BLaER1 treated with 17β-estradiol and CSF1 and Interleukin-3, amounts not matched to agents 10 nM and 100 nM (cell line): ENCODE results near the gene CEBPG.
A peak's percentile ranks its signal among the peaks of the same experiment; 100 is the strongest.

Source experiments
- H3K27ac ChIP-seq, 11 experiments: shearing (Covaris generic); formaldehyde crosslinking; 2 replicates each; pipeline ENCODE4 v1.8.1; 2022
- H3K27me3 ChIP-seq, 11 experiments: shearing (Covaris generic); formaldehyde crosslinking; 2 replicates each; pipeline ENCODE4 v1.8.1; 2022
- H3K36me3 ChIP-seq, 11 experiments: shearing (Covaris generic); formaldehyde crosslinking; 2 replicates each; pipeline ENCODE4 v1.8.1; 2022
- H3K4me1 ChIP-seq, 10 experiments: shearing (Covaris generic); formaldehyde crosslinking; 2 replicates each; pipeline ENCODE4 v1.8.1; 2022
- H3K4me2 ChIP-seq, 11 experiments: shearing (Covaris generic); formaldehyde crosslinking; 2 replicates each; pipeline ENCODE4 v1.8.1; 2022
- H3K4me3 ChIP-seq, 10 experiments: shearing (Covaris generic); formaldehyde crosslinking; 2 replicates each; pipeline ENCODE4 v1.8.1; 2022
- H3K9ac ChIP-seq, 11 experiments: shearing (Covaris generic); formaldehyde crosslinking; 2 replicates each; pipeline ENCODE4 v1.8.1; 2022
- H3K9me3 ChIP-seq, 11 experiments: shearing (Covaris generic); formaldehyde crosslinking; replicated peaks in 1 of 11; 2 replicates each; pipeline ENCODE4 v1.8.1; 2022
- H4K20me1 ChIP-seq, 11 experiments: shearing (Covaris generic); formaldehyde crosslinking; 2 replicates each; pipeline ENCODE4 v1.8.1; 2022
- Cebpa-rat ChIP-seq, 11 experiments: shearing (Covaris generic); IDR thresholded peaks; 2 replicates each; pipeline ENCODE4 v1.8.1; 2022

Gene CEBPG

GRCh38 chr19:33382982-33383381 is 9.5 kb downstream of the CEBPG start:
- TF ChIP-seq Cebpa-rat (IDR thresholded peaks at IDR 0.05): no peak
- Histone ChIP-seq H3K4me1 (peaks cover 26 to 46% (median 35%) of the 10 kb centered on the region in 10 experiments), H4K20me1 (peaks cover 94 to 100% (median 100%) of the 10 kb centered on the region in 11 experiments), H3K9ac (no peak overlapping the region), H3K4me3 (no peak overlapping the region), H3K4me2 (no peak overlapping the region), H3K9me3 (no peaks in the 10 kb centered on the region), H3K27ac (no peak overlapping the region), H3K27me3 (no peaks in the 10 kb centered on the region), H3K36me3 (peaks cover 67 to 98% (median 90%) of the 10 kb centered on the region in 11 experiments)

DNA sequence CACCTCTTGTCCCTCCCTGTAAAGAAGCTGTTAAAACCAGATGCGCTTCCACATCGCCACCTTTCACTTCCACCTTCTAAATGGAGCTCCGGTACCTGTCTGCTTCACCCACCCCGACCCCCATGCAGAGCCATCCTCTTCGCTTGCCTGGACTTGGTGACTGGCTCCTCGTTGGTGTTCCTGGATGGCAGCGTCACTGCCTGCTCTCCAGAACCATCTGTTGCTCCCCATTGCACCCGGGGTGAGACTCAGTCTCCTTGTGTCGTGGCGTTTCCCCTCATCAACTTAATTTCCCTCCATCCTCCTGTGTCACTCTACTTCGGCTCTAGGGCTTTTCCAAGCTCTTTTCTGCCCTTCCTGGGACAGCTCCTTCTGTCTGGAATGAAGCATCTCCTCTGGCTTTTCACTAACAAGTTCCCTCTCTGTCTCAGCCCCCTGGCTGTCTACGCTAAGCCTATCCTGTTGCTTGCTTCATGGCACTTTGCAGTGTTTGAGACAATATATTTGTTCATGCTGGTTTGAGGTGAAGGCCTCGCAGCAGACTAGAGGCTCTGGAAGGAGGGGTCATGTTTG is 10.3 kb downstream of the CEBPG start:
- Histone ChIP-seq H4K20me1 (peaks cover 94 to 100% (median 100%) of the 10 kb centered on the region in 11 experiments), H3K4me2 (no peak overlapping the region), H3K27me3 (no peaks in the 10 kb centered on the region), H3K4me3 (no peak overlapping the region), H3K9me3 (no peaks in the 10 kb centered on the region), H3K4me1 (peaks cover 27 to 46% (median 36%) of the 10 kb centered on the region in 10 experiments), H3K27ac (no peak overlapping the region), H3K36me3 (peaks cover 67 to 98% (median 86%) of the 10 kb centered on the region in 11 experiments), H3K9ac (no peak overlapping the region)
- no peak for TF ChIP-seq Cebpa-rat (IDR thresholded peaks at IDR 0.05)

DNA sequence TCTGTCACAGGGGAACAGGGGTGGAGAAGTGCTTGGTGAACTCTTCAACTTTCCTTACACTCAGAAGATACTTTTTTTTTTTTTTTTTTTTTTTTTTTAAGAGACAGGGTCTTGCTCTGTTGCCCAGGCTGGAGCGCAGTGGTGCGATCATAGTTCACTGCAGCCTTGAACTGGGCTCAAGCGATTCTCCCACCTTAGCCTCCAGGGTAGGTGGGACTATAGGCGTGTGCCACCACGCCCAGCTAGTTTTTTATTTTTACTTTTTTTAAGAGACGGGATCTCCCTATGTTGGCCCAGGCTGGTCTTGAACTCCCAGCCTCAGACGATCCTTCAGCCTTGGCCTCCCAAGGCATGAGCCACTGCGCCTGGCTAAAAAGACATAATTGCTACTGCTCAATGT is 11.5 kb downstream of the CEBPG start:
- Histone ChIP-seq H3K27me3 (no peaks in the 10 kb centered on the region), H3K9ac (no peak overlapping the region), H3K9me3 (no peaks in the 10 kb centered on the region), H3K27ac (no peak overlapping the region), H4K20me1 (peaks cover 94 to 100% (median 100%) of the 10 kb centered on the region in 11 experiments), H3K4me3 (no peak overlapping the region), H3K4me1 (peaks cover 29 to 57% (median 47%) of the 10 kb centered on the region in 10 experiments), H3K36me3 (peaks cover 55 to 96% (median 77%) of the 10 kb centered on the region in 11 experiments), H3K4me2 (no peak overlapping the region)
- TF ChIP-seq Cebpa-rat (IDR thresholded peaks at IDR 0.05): no peak

GRCh38 chr19:33385956-33386355 is 12.4 kb downstream of the CEBPG start:
- Histone ChIP-seq H3K9ac (no peak overlapping the region), H3K36me3 (peaks cover 49 to 86% (median 67%) of the 10 kb centered on the region in 11 experiments), H3K27ac (no peak overlapping the region), H3K9me3 (no peaks in the 10 kb centered on the region), H3K27me3 (no peaks in the 10 kb centered on the region), H3K4me2 (0 out of 22 replicates have a peak overlapping the region, but pooled peaks of 3 of the 11 experiments have one; percentile 13 to 30 (median 27)), H3K4me1 (peaks cover 34 to 66% (median 56%) of the 10 kb centered on the region in 10 experiments), H3K4me3 (no peak overlapping the region), H4K20me1 (peaks cover 99 to 100% (median 100%) of the 10 kb centered on the region in 11 experiments)
- no peak for TF ChIP-seq Cebpa-rat (IDR thresholded peaks at IDR 0.05)

GRCh38 chr19:33386361-33386858 is 12.9 kb downstream of the CEBPG start:
- TF ChIP-seq Cebpa-rat (IDR thresholded peaks at IDR 0.05): no peak
- Histone ChIP-seq H3K36me3 (peaks cover 45 to 84% (median 63%) of the 10 kb centered on the region in 11 experiments), H3K9ac (no peak overlapping the region; a peak in 1 of 22 replicates)

GRCh38 chr19:33387351-33388230 is 14.1 kb downstream of the CEBPG start:
- peak overlapping the region in 1 of 11 experiments; percentile 36; a peak in 1 of 22 replicates for H3K27ac ChIP-seq
- H3K9ac ChIP-seq: peak overlapping the region in 8 of 11 experiments; percentile 27 to 62 (median 50); a peak in 13 of 22 replicates
- H3K36me3 ChIP-seq: peaks cover 34 to 73% (median 51%) of the 10 kb centered on the region in 11 experiments
- H3K4me1 ChIP-seq: peaks cover 28 to 69% (median 55%) of the 10 kb centered on the region in 10 experiments
- peaks cover 83 to 100% (median 99%) of the 10 kb centered on the region in 11 experiments for H4K20me1 ChIP-seq
- TF ChIP-seq Cebpa-rat (IDR thresholded peaks at IDR 0.05): no peak
- H3K4me2 ChIP-seq: peak overlapping the region in 9 of 11 experiments; percentile 58 to 82 (median 71); a peak in 19 of 22 replicates
- H3K9me3 ChIP-seq: no peaks in the 10 kb centered on the region
- H3K4me3 ChIP-seq: no peak overlapping the region; a peak in 1 of 20 replicates
- H3K27me3 ChIP-seq: no peaks in the 10 kb centered on the region

More at GRCh38 chr19:33386361-33386858, 12.9 kb downstream of the CEBPG start:
- Histone ChIP-seq H3K27ac (no peak overlapping the region), H3K4me2 (peak overlapping the region in 4 of 11 experiments; percentile 13 to 30 (median 25); a peak in 2 of 22 replicates), H3K27me3 (no peaks in the 10 kb centered on the region), H3K4me3 (no peak overlapping the region), H3K9me3 (no peaks in the 10 kb centered on the region), H3K4me1 (peaks cover 30 to 64% (median 54%) of the 10 kb centered on the region in 10 experiments), H4K20me1 (peaks cover 94 to 100% (median 100%) of the 10 kb centered on the region in 11 experiments)

DNA sequence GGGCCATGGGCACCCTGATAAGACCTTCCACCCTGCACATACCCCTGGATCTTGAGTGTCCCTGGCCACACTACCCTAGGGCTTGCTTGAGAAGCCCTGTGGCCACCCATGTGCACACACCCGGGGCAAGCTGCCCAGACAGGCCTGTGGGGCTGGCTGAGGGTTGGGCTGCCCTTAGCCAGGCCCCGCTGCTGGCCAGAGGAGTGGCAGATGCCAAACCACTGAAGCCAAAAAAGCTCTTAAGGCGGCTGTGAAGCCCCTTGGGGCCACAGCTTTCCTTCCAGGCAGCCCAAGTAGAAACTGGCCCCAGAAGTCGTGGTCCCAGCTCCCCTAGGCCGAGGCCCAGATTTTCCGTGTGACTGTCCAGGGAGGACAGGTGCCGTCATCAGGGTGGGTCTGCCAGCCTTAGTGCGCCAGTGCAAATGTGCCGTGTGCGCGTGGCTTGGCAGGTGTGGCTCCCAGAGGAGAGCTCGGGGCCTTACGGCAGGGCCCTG is 14.8 kb downstream of the CEBPG start:
- Histone ChIP-seq H3K36me3 (peaks cover 33 to 68% (median 47%) of the 10 kb centered on the region in 11 experiments), H4K20me1 (peaks cover 76 to 99% (median 95%) of the 10 kb centered on the region in 11 experiments), H3K9me3 (no peaks in the 10 kb centered on the region), H3K9ac (peak overlapping the region in 8 of 11 experiments; percentile 27 to 62 (median 50); a peak in 16 of 22 replicates), H3K27ac (peak overlapping the region in 2 of 11 experiments; percentile 23 to 36; a peak in 4 of 22 replicates), H3K4me3 (peak overlapping the region in 1 of 10 experiments; percentile 4; a peak in 2 of 20 replicates), H3K4me1 (peaks cover 29 to 73% (median 55%) of the 10 kb centered on the region in 10 experiments), H3K4me2 (peak overlapping the region in 10 of 11 experiments; percentile 24 to 82 (median 71); a peak in 18 of 22 replicates), H3K27me3 (no peaks in the 10 kb centered on the region)
- no peak for TF ChIP-seq Cebpa-rat (IDR thresholded peaks at IDR 0.05)

DNA sequence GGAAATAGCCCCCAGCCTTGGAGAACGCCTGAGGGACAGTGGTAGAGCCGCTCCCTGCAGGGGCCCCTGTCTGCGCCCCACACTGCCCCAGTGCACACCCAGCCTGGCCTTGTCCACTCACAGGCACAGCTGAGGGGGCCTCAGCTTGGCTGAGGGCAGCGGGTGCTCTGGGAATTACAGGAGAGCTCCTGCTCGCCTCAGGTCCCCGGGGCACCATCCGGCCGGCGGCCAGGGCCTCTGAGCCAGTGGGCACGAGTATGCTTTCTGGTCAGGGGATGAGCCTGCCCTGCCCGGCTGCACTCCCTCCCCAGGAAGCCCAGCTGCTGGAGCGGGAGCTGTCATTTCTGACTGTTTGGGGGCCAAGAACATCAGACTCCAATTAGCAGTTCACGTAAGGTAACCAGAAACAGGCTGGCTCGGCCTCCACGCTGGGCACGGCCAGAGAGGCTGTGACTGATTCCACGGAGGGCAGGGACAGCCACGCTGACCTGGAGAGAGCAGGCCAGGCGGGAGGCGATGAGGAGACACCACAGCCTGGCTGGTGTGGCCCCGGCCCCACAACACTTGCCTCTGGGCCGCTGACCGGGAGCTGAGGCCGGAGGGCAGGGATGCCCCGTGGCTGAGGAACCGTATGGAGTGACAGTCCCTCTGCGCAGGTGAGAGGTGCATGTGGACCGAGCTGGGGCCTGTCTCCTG is 15.4 kb downstream of the CEBPG start:
- no peaks in the 10 kb centered on the region for H3K9me3 ChIP-seq
- peak overlapping the region in 9 of 11 experiments; percentile 5 to 62 (median 46); a peak in 14 of 22 replicates for H3K9ac ChIP-seq
- H3K36me3 ChIP-seq: peaks cover 28 to 62% (median 41%) of the 10 kb centered on the region in 11 experiments
- H3K27me3 ChIP-seq: no peaks in the 10 kb centered on the region
- TF ChIP-seq Cebpa-rat (IDR thresholded peaks at IDR 0.05): no peak
- peak overlapping the region in 1 of 10 experiments; percentile 4; a peak in 1 of 20 replicates for H3K4me3 ChIP-seq
- peaks cover 70 to 99% (median 91%) of the 10 kb centered on the region in 11 experiments for H4K20me1 ChIP-seq
- peaks cover 35 to 79% (median 55%) of the 10 kb centered on the region in 10 experiments for H3K4me1 ChIP-seq
- peak overlapping the region; percentile 9 to 82 (median 71); a peak in 19 of 22 replicates for H3K4me2 ChIP-seq
- peak overlapping the region in 7 of 11 experiments; percentile 1 to 36 (median 29); a peak in 9 of 22 replicates for H3K27ac ChIP-seq
